Measurements from ENCODE around the gene DNER.

DNER gene

GRCh38 chr2:229344955-229345354 lies 369.4 kb downstream of the DNER start:
- DNase-seq (ENCODE audit: extremely low read depth, insufficient read length) = no peak
- H3K36me3 ChIP-seq (ENCODE audit: control insufficient read depth, insufficient read depth, low read length) = no peaks in the 10 kb centered on the region
- no peak overlapping the region for H3K4me3 ChIP-seq (replicated peaks; ENCODE audit: low read depth, low read length)
- no peaks in the 10 kb centered on the region; the same call in none of the 2 replicates for H3K27me3 ChIP-seq (replicated peaks; ENCODE audit: control insufficient read depth, insufficient read depth, low read length)
- TF ChIP-seq CTCF (IDR thresholded peaks at IDR 0.05; ENCODE audit: insufficient read depth, low read length, poor library complexity, severe bottlenecking) = no peak

- TF ChIP-seq CTCF (IDR thresholded peaks at IDR 0.05; ENCODE audit: insufficient read depth, low read length, poor library complexity, severe bottlenecking) = no peak
- no peaks in the 10 kb centered on the region; the same call in none of the 2 replicates for H3K27me3 ChIP-seq (replicated peaks; ENCODE audit: control insufficient read depth, insufficient read depth, low read length)
- H3K36me3 ChIP-seq (ENCODE audit: control insufficient read depth, insufficient read depth, low read length) = no peaks in the 10 kb centered on the region
- H3K4me3 ChIP-seq (replicated peaks; ENCODE audit: low read depth, low read length) = no peak overlapping the region
- no peak for DNase-seq (ENCODE audit: extremely low read depth, insufficient read length)
These were observed 370.2 kb downstream of the DNER start for GRCh38 chr2:229344151-229344551.

- no peak for DNase-seq (ENCODE audit: extremely low read depth, insufficient read length)
- H3K27me3 ChIP-seq (replicated peaks; ENCODE audit: control insufficient read depth, insufficient read depth, low read length) = no peaks in the 10 kb centered on the region; the same call in none of the 2 replicates
- no peak for TF ChIP-seq CTCF (IDR thresholded peaks at IDR 0.05; ENCODE audit: insufficient read depth, low read length, poor library complexity, severe bottlenecking)
- no peaks in the 10 kb centered on the region for H3K36me3 ChIP-seq (ENCODE audit: control insufficient read depth, insufficient read depth, low read length)
- no peak overlapping the region for H3K4me3 ChIP-seq (replicated peaks; ENCODE audit: low read depth, low read length)
These were observed 370.7 kb downstream of the DNER start for GRCh38 chr2:229343661-229344060.

- H3K4me3 ChIP-seq (replicated peaks; ENCODE audit: low read depth, low read length) = no peak overlapping the region
- H3K27me3 ChIP-seq (replicated peaks; ENCODE audit: control insufficient read depth, insufficient read depth, low read length) = no peaks in the 10 kb centered on the region; the same call in none of the 2 replicates
- peak; percentile 62 for TF ChIP-seq CTCF (IDR thresholded peaks at IDR 0.05; ENCODE audit: insufficient read depth, low read length, poor library complexity, severe bottlenecking)
- H3K36me3 ChIP-seq (ENCODE audit: control insufficient read depth, insufficient read depth, low read length) = no peaks in the 10 kb centered on the region
- DNase-seq (ENCODE audit: extremely low read depth, insufficient read length) = no peak
These were observed 372.0 kb downstream of the DNER start for GRCh38 chr2:229342376-229342775.

GRCh38 chr2:229340086-229340760 lies 374.1 kb downstream of the DNER start:
- no peak for TF ChIP-seq CTCF (IDR thresholded peaks at IDR 0.05; ENCODE audit: insufficient read depth, low read length, poor library complexity, severe bottlenecking)
- Histone ChIP-seq H3K4me3 (replicated peaks; ENCODE audit: low read depth, low read length) (no peak overlapping the region), H3K36me3 (ENCODE audit: control insufficient read depth, insufficient read depth, low read length) (no peaks in the 10 kb centered on the region), H3K27me3 (replicated peaks; ENCODE audit: control insufficient read depth, insufficient read depth, low read length) (no peaks in the 10 kb centered on the region; the same call in none of the 2 replicates)
- no peak for DNase-seq (ENCODE audit: extremely low read depth, insufficient read length)

All from GM06990 (cell line).